Measurements from ENCODE around the gene SEMA4D. TPM values are rescaled to one million over a fixed set of nuclear protein-coding genes. Genes with fewer than 3 reads are reported as not detected.

The SEMA4D gene
- total and polyA plus RNA-seq, 9 of the 15 experiments (the other 6 are each of a cell fraction or from before 2014, with no cell fraction given), result 0.38 to 5.1 (median 1.8) TPM

DNA sequence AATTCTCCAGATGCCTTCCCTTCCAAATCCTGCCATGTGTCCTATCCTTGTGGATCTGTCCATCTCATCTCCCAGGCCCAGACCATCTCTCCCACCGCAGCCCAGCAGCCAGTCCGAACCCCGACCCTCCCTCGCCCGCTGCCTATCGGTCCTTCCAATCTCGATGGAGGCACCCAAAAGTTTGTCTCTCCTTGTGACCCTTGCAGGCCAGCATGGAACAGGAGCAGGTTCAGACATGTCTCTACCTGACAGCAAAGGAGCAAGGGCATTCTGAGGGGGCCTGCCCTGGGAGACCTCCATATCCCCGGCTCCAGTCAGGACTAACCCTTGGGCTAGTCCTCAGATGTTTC is 51.0 kb downstream of the SEMA4D start:
- no peak for DNase-seq (ENCODE audit: extremely low read depth in 1 of 4, low spot score in 3 of 4)
- intact Hi-C loops (cut with micrococcal nuclease) (no loop called here), in situ Hi-C loops (cut with MboI) (no loop called here)
- TF ChIP-seq, protein P1, sequence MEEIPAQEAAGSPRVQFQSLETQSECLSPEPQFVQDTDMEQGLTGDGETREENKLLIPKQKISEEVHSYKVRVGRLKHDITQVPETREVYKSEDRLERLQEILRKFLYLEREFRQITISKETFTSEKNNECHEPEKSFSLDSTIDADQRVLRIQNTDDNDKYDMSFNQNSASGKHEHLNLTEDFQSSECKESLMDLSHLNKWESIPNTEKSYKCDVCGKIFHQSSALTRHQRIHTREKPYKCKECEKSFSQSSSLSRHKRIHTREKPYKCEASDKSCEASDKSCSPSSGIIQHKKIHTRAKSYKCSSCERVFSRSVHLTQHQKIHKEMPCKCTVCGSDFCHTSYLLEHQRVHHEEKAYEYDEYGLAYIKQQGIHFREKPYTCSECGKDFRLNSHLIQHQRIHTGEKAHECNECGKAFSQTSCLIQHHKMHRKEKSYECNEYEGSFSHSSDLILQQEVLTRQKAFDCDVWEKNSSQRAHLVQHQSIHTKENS (CRISPR knock-in tag; IDR thresholded peaks at IDR 0.05), result no peak
- TF ChIP-seq WHSC1 (IDR thresholded peaks at IDR 0.05; ENCODE audit: low read length) (no peak), PHB2 (IDR thresholded peaks at IDR 0.05; ENCODE audit: low read depth) (no peak), U2AF1 (optimal IDR thresholded peaks at IDR 0.05; ENCODE audit: low read depth, low read length) (no peak), ZBTB8A (IDR thresholded peaks at IDR 0.05; ENCODE audit: partially characterized antibody) (no peak), CREBBP (IDR thresholded peaks at IDR 0.05; ENCODE audit: low read depth, low read length) (no peak), MAFK (IDR thresholded peaks at IDR 0.05; ENCODE audit: low read length) (no peak), ZNF121 (CRISPR knock-in tag; conservative IDR thresholded peaks at IDR 0.05) (no peak), CBX3 (IDR thresholded peaks at IDR 0.05; ENCODE audit: borderline replicate concordance in 1 of 2, low read length in 2 of 2) (no peak), POLR2G (IDR thresholded peaks at IDR 0.05; ENCODE audit: low read depth, low read length) (no peak), RBM15 (IDR thresholded peaks at IDR 0.05; ENCODE audit: insufficient read depth, low read length) (no peak), RBM34 (IDR thresholded peaks at IDR 0.05; ENCODE audit: borderline replicate concordance, insufficient read depth, low read length) (no peak), ZNF316 (IDR thresholded peaks at IDR 0.05) (no peak), HOXB6 (CRISPR knock-in tag; IDR thresholded peaks at IDR 0.05; ENCODE audit: borderline replicate concordance) (no peak)
- TF ChIP-seq, protein P2, sequence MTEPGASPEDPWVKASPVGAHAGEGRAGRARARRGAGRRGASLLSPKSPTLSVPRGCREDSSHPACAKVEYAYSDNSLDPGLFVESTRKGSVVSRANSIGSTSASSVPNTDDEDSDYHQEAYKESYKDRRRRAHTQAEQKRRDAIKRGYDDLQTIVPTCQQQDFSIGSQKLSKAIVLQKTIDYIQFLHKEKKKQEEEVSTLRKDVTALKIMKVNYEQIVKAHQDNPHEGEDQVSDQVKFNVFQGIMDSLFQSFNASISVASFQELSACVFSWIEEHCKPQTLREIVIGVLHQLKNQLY (CRISPR knock-in tag; conservative IDR thresholded peaks at IDR 0.05), result no peak
- TF ChIP-seq, protein P3, sequence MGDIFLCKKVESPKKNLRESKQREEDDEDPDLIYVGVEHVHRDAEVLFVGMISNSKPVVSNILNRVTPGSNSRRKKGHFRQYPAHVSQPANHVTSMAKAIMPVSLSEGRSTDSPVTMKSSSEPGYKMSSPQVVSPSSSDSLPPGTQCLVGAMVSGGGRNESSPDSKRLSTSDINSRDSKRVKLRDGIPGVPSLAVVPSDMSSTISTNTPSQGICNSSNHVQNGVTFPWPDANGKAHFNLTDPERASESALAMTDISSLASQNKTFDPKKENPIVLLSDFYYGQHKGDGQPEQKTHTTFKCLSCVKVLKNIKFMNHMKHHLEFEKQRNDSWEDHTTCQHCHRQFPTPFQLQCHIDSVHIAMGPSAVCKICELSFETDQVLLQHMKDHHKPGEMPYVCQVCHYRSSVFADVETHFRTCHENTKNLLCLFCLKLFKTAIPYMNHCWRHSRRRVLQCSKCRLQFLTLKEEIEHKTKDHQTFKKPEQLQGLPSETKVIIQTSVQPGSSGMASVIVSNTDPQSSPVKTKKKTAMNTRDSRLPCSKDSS (IDR thresholded peaks at IDR 0.05; ENCODE audit: low read depth, partially characterized antibody), result no peak
- TF ChIP-seq, protein P4, sequence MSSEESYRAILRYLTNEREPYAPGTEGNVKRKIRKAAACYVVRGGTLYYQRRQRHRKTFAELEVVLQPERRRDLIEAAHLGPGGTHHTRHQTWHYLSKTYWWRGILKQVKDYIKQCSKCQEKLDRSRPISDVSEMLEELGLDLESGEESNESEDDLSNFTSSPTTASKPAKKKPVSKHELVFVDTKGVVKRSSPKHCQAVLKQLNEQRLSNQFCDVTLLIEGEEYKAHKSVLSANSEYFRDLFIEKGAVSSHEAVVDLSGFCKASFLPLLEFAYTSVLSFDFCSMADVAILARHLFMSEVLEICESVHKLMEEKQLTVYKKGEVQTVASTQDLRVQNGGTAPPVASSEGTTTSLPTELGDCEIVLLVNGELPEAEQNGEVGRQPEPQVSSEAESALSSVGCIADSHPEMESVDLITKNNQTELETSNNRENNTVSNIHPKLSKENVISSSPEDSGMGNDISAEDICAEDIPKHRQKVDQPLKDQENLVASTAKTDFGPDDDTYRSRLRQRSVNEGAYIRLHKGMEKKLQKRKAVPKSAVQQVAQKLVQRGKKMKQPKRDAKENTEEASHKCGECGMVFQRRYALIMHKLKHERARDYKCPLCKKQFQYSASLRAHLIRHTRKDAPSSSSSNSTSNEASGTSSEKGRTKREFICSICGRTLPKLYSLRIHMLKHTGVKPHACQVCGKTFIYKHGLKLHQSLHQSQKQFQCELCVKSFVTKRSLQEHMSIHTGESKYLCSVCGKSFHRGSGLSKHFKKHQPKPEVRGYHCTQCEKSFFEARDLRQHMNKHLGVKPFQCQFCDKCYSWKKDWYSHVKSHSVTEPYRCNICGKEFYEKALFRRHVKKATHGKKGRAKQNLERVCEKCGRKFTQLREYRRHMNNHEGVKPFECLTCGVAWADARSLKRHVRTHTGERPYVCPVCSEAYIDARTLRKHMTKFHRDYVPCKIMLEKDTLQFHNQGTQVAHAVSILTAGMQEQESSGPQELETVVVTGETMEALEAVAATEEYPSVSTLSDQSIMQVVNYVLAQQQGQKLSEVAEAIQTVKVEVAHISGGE (CRISPR knock-in tag; IDR thresholded peaks at IDR 0.05), result no peak
- no peak overlapping the region for H3K9ac ChIP-seq (ENCODE audit: insufficient read depth in 1 of 2, low read depth in 2 of 2, low read length in 2 of 2)
- H3K4me3 ChIP-seq, result no peak overlapping the region
- H3K79me2 ChIP-seq (ENCODE audit: control insufficient read depth, insufficient read depth, low read length), result no peaks in the 10 kb centered on the region
- H3K9me3 ChIP-seq (replicated peaks; ENCODE audit: control insufficient read depth, insufficient read depth, low read depth, low read length), result no peaks in the 10 kb centered on the region
- 20% methylated on average over 8 of the region's 8 CpGs for WGBS (ENCODE audit: insufficient coverage, low coverage, missing lambda C conversion rate)
- H3K27me3 ChIP-seq (ENCODE audit: control insufficient read depth in 2 of 2, insufficient read depth in 2 of 2, low read length in 2 of 2), result peaks cover 0 to 51% of the 10 kb centered on the region in 2 experiments; a peak in 3 of 5 replicates
- H3K9me1 ChIP-seq (ENCODE audit: control insufficient read depth, insufficient read depth, low read length), result no peaks in the 10 kb centered on the region
- no peak overlapping the region for H3K4me2 ChIP-seq (ENCODE audit: insufficient read depth, low read length)
- CTCF ChIA-PET (ENCODE audit: low intra/inter-chr PET ratio), result no interaction called here
- POLR2A ChIA-PET, result no interaction called here
- no peaks in the 10 kb centered on the region for H3K4me1 ChIP-seq (replicated peaks in 1 of 2; ENCODE audit: control insufficient read depth in 2 of 2, insufficient read depth in 2 of 2, low read length in 2 of 2)
- FAIRE-seq, result no peak
- no peak overlapping the region for H3K27ac ChIP-seq (ENCODE audit: extremely low read depth, low read depth, low read length)
- ATAC-seq, result no peak
- no peak overlapping the region for H2AFZ ChIP-seq (ENCODE audit: low read depth, low read length)
- H4K20me1 ChIP-seq (replicated peaks; ENCODE audit: control insufficient read depth, insufficient read depth, low read length), result no peaks in the 10 kb centered on the region
- no peaks in the 10 kb centered on the region for H3K36me3 ChIP-seq (ENCODE audit: control insufficient read depth, insufficient read depth, low read length)
- no TSS peak for BruUV-seq (replicated peaks)

Data from K562 (cell line).